Measurements from ENCODE around the gene BNC2.

DNA sequence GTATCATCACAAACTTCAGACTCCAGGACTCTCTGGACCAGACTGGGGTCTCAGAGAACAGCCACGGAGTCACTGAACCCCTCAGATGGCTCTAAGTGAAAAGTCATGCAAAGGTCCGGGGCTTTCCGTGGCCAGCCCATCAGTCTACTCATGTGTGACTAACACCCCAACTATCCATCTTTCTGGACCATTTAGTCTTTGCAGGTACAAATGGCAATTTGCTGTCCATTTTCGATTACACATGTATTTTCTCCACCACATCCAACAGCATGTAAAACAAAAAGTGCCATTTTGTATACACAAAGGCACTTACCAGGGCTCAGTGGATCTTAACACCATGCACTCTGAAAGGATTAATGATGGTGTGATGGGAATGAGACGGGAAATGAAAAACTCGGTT, 387.7 kb downstream of the BNC2 start:
- TF ChIP-seq, protein P1, sequence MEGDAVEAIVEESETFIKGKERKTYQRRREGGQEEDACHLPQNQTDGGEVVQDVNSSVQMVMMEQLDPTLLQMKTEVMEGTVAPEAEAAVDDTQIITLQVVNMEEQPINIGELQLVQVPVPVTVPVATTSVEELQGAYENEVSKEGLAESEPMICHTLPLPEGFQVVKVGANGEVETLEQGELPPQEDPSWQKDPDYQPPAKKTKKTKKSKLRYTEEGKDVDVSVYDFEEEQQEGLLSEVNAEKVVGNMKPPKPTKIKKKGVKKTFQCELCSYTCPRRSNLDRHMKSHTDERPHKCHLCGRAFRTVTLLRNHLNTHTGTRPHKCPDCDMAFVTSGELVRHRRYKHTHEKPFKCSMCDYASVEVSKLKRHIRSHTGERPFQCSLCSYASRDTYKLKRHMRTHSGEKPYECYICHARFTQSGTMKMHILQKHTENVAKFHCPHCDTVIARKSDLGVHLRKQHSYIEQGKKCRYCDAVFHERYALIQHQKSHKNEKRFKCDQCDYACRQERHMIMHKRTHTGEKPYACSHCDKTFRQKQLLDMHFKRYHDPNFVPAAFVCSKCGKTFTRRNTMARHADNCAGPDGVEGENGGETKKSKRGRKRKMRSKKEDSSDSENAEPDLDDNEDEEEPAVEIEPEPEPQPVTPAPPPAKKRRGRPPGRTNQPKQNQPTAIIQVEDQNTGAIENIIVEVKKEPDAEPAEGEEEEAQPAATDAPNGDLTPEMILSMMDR (IDR thresholded peaks at IDR 0.05) = no peak
- no peak for TF ChIP-seq POLR2A (IDR thresholded peaks at IDR 0.05)
